Activated T-helper 17 cell treated with anti-CD3 and anti-CD28 coated beads, Interleukin-2, amount 50 U/mL, for 72 hours (primary cell): ENCODE measurements around the gene MYLK. TPM values are rescaled to one million over a fixed set of nuclear protein-coding genes. Genes with fewer than 3 reads are reported as not detected.

ENCODE experiments used
- ATAC-seq: fragments of 150-1000 bp; cut with Tn5 transposase; replicated peaks from 2 replicates; pipeline ENCODE4 v1.10.0; 2021; ENCODE audit warnings: mild to moderate bottlenecking, moderate library complexity
- H3K27ac Mint-ChIP-seq: one replicate; pipeline ENCODE4 v1.8.0; 2022; ENCODE audit warnings: mixed read lengths
- H3K27me3 Mint-ChIP-seq: one replicate; pipeline ENCODE4 v1.8.0; 2022; ENCODE audit warnings: mixed read lengths
- H3K36me3 Mint-ChIP-seq: one replicate; pipeline ENCODE4 v1.8.0; 2022; ENCODE audit warnings: low read depth, mild to moderate bottlenecking, mixed read lengths
- H3K4me1 Mint-ChIP-seq: one replicate; pipeline ENCODE4 v1.8.0; 2022; ENCODE audit warnings: mixed read lengths
- H3K4me3 Mint-ChIP-seq: one replicate; pipeline ENCODE4 v1.8.0; 2022; ENCODE audit warnings: mild to moderate bottlenecking, mixed read lengths
- H3K9me3 Mint-ChIP-seq: one replicate; pipeline ENCODE4 v1.8.0; 2022; ENCODE audit warnings: mixed read lengths
- total RNA-seq, 2 donors: library from RNA; stranded (reverse); gene quantifications; one replicate each; pipeline ENCODE4 v1.2.3, GENCODE V29; 2022

MYLK gene
- total RNA-seq, 2 donors from 2014 or later: 0.17 TPM; not detected in 1

DNA sequence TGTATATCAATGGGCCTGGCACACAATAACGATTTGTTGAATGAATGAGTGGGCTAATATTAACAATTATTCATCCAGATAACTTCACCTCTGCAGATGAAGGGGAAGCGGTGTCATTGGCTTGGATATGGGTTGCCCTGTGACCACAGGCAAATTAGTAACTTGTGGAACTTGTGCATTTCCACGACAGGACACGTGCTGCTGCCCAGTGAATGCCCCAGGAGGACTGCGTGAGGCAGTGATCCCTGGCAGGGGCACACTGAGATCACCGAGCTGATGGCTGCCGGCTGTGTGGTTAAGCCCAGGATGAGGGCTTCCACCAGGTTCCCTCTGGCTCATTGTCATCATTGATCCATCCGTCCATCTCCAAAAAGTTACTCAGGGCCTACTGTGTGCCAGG is 215.2 kb downstream of the MYLK start:
- peaks cover 30% of the 10 kb centered on the region for H3K27me3 Mint-ChIP-seq
- no peak for ATAC-seq
- H3K36me3 Mint-ChIP-seq: no peaks in the 10 kb centered on the region
- H3K27ac Mint-ChIP-seq: no peak overlapping the region
- H3K4me1 Mint-ChIP-seq: no peaks in the 10 kb centered on the region
- H3K9me3 Mint-ChIP-seq: no peaks in the 10 kb centered on the region
- H3K4me3 Mint-ChIP-seq: no peak overlapping the region

DNA sequence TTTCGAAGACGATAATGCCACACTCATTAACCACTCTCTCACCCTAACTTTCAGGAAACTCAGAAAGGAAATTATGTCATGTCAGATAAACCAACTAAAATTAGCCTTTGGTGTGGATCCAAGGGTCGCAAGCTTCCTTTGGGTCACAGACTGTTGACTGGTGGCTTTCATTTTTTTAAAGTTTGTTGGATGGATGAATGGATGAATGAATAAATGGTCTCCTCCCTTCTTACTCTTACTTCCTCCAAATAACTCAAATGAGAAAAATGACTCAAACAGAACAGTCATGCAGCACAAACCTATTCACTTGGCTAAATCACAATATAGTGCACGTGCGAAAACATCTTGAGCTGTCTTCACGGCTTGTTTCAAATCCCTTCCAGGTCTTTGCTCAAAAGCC is 216.3 kb downstream of the MYLK start:
- no peak overlapping the region for H3K4me3 Mint-ChIP-seq
- no peaks in the 10 kb centered on the region for H3K9me3 Mint-ChIP-seq
- H3K27ac Mint-ChIP-seq: no peak overlapping the region
- H3K36me3 Mint-ChIP-seq: no peaks in the 10 kb centered on the region
- no peak for ATAC-seq
- H3K4me1 Mint-ChIP-seq: no peaks in the 10 kb centered on the region
- peaks cover 29% of the 10 kb centered on the region for H3K27me3 Mint-ChIP-seq

DNA sequence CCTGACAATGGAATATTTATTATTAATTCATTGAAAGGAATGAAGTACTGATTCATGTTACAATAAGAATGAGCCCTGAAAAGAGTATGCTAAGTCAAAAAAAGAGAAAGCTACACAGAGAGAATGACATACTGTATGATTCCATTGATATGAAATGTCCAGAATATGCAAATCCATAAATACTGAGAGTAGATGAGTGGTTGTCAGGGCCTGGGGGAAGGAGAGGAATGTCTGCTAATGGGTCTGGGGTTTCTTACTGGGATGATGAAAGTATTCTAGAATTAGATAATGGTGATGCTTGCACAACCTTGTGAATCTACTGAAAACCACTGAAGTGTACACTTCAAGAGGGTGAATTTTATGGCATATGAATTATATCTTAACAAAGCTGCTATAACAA is 219.4 kb downstream of the MYLK start:
- no peak overlapping the region for H3K27ac Mint-ChIP-seq
- no peak for ATAC-seq
- H3K4me3 Mint-ChIP-seq: no peak overlapping the region
- no peaks in the 10 kb centered on the region for H3K4me1 Mint-ChIP-seq
- no peaks in the 10 kb centered on the region for H3K36me3 Mint-ChIP-seq
- peaks cover 27% of the 10 kb centered on the region for H3K27me3 Mint-ChIP-seq
- H3K9me3 Mint-ChIP-seq: no peaks in the 10 kb centered on the region

DNA sequence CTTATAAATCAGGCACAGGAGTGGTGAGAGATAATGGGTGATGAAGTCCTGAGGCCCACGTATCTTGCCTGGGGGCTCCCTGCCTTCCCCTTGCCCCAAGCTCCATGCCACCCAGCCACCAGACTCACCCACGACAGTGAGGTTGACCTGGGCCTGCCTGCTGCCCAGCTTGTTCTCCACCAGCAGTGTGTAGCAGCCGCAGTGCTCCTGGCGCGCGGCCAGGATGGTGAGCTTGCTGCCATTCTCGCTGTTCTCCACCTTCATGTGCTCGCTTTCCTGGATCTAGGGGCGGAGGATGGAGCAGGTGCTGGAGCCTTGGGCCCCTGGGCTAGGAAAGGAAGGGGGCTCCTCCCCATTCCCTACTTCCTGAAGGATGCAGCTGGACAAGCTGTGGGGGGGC is 220.2 kb downstream of the MYLK start:
- Mint-ChIP-seq H3K27ac (no peak overlapping the region), H3K4me1 (no peaks in the 10 kb centered on the region), H3K27me3 (peaks cover 25% of the 10 kb centered on the region), H3K4me3 (no peak overlapping the region), H3K9me3 (no peaks in the 10 kb centered on the region), H3K36me3 (no peaks in the 10 kb centered on the region)
- no peak for ATAC-seq

DNA sequence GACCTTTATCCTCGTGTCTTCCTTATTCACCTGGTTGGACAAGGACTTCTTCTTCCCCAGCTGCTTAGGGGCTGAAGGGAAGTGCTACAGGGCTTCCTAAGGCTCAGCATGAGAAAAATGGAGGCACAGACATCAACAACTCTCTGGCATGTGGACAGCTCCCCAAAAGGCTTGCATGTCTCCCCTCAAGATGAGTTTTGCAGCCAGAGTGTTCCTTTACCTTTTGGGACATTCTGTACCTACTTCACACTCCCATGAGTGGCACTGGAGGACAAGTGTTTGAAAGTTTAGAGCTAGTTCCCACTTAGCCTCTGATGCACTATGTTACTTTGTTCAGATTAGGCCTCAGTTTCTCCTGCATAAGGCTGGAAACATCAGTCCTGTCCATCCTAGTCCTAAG is 222.2 kb downstream of the MYLK start:
- peaks cover 2% of the 10 kb centered on the region for H3K9me3 Mint-ChIP-seq

DNA sequence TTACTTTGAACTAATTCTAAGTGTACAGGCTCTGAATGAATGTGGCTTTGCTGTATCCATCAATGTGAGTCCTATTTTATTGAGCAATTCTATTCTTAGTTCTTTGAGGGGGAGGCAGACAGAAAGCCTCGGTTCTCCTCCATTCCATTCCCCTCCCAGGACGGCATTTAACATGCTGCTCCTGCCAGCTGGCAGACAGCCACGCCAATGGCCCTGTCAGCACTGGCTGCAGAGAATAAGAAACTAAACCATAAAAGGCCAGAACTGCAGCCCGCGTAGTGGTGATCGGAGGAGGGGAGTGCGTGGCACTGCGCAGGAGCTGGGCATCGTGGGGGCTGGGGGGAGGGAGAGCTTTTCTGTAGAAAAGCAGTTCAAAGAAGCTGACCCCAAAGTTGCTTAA is 223.2 kb downstream of the MYLK start:
- peaks cover 7% of the 10 kb centered on the region for H3K9me3 Mint-ChIP-seq
- H3K36me3 Mint-ChIP-seq: no peaks in the 10 kb centered on the region
- no peak overlapping the region for H3K27ac Mint-ChIP-seq
- H3K4me3 Mint-ChIP-seq: no peak overlapping the region
- no peak for ATAC-seq
- peaks cover 23% of the 10 kb centered on the region for H3K27me3 Mint-ChIP-seq
- no peaks in the 10 kb centered on the region for H3K4me1 Mint-ChIP-seq

More for the DNA sequence above, 222.2 kb downstream of the MYLK start:
- no peaks in the 10 kb centered on the region for H3K4me1 Mint-ChIP-seq
- no peak overlapping the region for H3K4me3 Mint-ChIP-seq
- ATAC-seq: no peak
- H3K27me3 Mint-ChIP-seq: peaks cover 28% of the 10 kb centered on the region
- no peaks in the 10 kb centered on the region for H3K36me3 Mint-ChIP-seq
- no peak overlapping the region for H3K27ac Mint-ChIP-seq

DNA sequence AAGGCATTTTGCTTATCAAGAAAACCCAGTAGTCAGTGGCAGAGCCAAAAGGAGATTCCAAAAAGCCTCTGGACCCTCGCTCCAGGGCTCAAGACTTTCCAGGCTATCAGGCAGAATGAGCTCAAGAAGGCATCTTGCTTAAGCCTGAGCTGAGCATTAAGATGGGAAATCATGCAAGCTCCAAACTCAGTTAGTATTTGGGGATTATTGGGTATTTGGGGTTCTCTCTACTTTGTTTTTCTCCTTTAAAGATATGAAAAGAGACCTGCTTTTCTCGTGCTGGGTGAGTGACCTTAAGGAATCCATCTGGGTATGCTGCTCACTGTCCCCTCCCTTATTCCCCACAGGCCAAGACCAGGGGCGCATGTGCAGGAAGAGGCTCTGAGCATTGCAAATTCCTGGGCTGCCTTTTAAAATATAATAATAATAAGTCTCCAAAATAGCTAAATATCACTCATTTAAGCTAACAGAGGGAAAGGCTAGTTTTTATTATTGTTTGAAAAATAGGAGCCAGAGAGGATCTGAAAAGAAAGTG is 223.9 kb downstream of the MYLK start:
- no peak for ATAC-seq
- Mint-ChIP-seq H3K4me3 (no peak overlapping the region), H3K27me3 (peaks cover 23% of the 10 kb centered on the region), H3K27ac (no peak overlapping the region), H3K9me3 (peaks cover 7% of the 10 kb centered on the region), H3K36me3 (no peaks in the 10 kb centered on the region), H3K4me1 (no peaks in the 10 kb centered on the region)

DNA sequence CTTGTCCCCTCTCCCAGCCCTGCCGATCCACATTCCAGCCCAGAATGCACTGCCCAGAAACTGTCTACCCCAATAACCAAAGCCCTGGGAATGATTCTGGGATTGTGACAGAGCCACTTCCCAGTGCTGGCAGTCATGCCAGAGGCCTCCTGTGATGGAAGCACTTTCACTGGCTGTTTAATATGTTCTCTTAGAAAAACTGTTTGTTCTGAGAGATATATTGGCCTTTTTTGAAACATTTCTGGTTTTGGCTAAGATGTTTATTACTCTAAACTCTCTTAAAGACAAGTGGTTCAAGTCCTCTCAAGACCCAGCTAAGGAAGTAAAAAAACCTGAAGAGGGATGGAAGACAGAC is 225.3 kb downstream of the MYLK start:
- no peaks in the 10 kb centered on the region for H3K36me3 Mint-ChIP-seq

DNA sequence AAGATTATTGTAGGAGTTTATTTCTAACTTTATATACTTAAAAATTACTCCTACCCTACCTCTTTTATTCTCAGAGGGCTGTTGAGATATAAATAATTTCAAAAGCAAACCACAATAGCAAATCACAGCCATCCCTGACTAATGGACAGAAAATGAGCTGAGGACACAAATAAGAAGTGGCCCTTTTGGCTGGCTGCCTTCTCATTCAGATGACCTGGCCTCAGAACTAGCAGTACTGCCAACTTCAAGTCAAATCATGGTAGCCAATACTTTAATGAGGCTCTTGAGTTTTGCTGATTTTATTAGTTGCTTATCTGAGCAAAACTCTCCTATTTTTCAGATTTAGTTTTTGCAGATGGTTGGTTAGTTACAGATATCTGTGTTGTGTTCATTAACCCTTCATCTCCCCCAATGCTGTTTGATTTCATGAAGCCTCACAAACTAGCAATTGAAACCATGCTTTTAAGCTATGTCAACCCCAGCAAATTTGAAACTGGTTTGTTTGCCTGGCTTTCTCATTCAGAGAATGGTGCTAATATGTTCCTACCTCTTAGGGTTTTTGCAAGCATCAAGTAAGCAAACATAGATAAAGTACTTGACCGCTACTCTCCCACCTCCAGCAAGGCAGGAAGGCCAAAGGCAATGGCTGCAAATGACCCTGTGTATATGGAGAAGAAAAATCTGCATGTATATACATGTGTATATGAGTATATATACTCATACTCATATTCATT is 225.8 kb downstream of the MYLK start:
- no peaks in the 10 kb centered on the region for H3K36me3 Mint-ChIP-seq
- no peak for ATAC-seq
- peaks cover 7% of the 10 kb centered on the region for H3K9me3 Mint-ChIP-seq
- no peak overlapping the region for H3K27ac Mint-ChIP-seq
- H3K4me3 Mint-ChIP-seq: no peak overlapping the region
- H3K27me3 Mint-ChIP-seq: peaks cover 18% of the 10 kb centered on the region
- no peaks in the 10 kb centered on the region for H3K4me1 Mint-ChIP-seq

More for the DNA sequence above, 225.3 kb downstream of the MYLK start:
- ATAC-seq: no peak
- H3K9me3 Mint-ChIP-seq: peaks cover 7% of the 10 kb centered on the region
- peaks cover 20% of the 10 kb centered on the region for H3K27me3 Mint-ChIP-seq
- no peak overlapping the region for H3K27ac Mint-ChIP-seq
- no peak overlapping the region for H3K4me3 Mint-ChIP-seq
- H3K4me1 Mint-ChIP-seq: no peaks in the 10 kb centered on the region

DNA sequence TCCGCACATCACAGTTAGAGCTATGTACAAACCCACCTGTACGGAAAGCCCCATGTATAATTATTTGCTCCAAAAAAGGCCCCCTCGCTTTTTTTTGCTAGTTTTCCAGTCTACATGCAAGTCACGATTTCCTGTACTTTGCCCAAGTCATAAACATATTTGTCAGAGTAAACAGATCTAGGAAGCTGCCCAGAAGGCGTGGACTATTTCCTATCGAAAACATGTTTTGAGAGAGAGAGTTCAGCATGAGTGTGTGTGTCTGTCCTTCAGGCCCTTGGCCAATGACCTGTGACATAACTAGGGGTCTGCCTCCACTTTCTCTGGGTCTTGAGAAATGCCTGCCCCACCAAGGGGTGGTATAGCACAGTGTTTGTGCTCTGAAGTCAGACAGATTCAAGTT is 226.6 kb downstream of the MYLK start:
- Mint-ChIP-seq H3K4me3 (no peak overlapping the region), H3K9me3 (peaks cover 7% of the 10 kb centered on the region), H3K4me1 (no peaks in the 10 kb centered on the region), H3K27ac (no peak overlapping the region), H3K36me3 (no peaks in the 10 kb centered on the region), H3K27me3 (peaks cover 14% of the 10 kb centered on the region)
- ATAC-seq: no peak

DNA sequence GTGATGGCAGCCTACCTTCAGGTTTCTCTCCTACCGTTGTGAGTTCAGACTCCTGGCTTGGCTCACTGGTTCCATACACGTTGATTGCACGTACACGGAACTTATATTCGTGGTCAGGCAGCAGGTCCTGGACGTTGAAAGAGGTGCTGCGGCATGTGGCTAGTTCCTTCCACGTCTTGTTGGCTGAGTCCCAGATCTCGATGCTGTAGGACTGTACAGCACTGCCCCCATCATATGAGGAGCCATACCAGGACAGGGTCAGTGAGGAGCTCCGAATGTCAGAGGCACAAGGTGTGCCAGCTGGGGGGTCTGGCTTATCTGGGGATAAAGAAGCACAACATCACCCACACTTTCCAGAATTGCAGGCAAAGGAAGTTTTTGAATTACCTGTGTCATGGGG is 227.0 kb downstream of the MYLK start:
- Mint-ChIP-seq H3K27ac (no peak overlapping the region), H3K27me3 (peaks cover 14% of the 10 kb centered on the region), H3K4me1 (no peaks in the 10 kb centered on the region), H3K9me3 (peaks cover 7% of the 10 kb centered on the region), H3K4me3 (no peak overlapping the region), H3K36me3 (no peaks in the 10 kb centered on the region)
- ATAC-seq: no peak

DNA sequence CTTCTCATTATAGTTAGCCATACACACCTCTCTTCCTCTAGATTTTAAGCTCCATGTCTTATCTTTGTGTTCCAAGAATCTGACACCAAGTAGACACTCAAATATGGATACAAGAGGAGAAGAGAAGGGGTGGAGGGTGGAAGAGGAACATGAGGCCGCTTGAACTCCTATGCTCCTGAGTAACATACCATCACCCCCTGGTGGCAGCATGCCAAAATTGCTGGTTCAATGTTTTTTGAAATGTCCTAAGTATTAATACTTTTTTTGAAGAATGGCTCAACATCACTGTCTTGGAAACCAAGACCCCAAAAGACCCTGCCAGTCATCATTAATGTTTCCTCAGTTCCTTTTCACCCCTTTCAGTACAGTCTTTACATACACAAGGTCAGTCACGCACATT is 227.4 kb downstream of the MYLK start:
- Mint-ChIP-seq H3K27me3 (peaks cover 14% of the 10 kb centered on the region), H3K4me3 (no peak overlapping the region)
- ATAC-seq: no peak

DNA sequence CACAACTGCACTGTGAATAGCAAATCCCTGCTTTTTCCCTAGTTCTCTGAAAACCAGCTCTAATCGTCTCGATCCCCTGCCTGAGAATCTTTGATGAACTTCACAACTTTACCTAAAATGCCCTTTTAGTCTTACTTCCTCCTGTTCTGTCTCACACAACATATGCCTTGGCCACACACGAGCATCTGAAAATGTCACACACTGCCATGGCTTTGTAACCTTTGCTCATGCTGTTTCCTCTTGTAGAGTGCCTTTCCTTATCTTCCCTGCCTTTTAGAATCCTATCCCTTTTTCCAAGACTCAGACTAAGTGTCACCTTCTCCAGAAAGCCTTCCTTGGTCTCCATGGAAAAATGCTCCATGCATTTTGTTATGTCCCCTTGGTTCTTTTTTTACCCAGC is 227.9 kb downstream of the MYLK start:
- Mint-ChIP-seq H3K36me3 (no peaks in the 10 kb centered on the region), H3K27ac (no peak overlapping the region), H3K27me3 (peaks cover 10% of the 10 kb centered on the region), H3K4me1 (no peaks in the 10 kb centered on the region), H3K4me3 (no peak overlapping the region), H3K9me3 (peaks cover 7% of the 10 kb centered on the region)
- no peak for ATAC-seq

More for the DNA sequence above, 227.4 kb downstream of the MYLK start:
- Mint-ChIP-seq H3K9me3 (peaks cover 7% of the 10 kb centered on the region), H3K36me3 (no peaks in the 10 kb centered on the region), H3K4me1 (no peaks in the 10 kb centered on the region), H3K27ac (no peak overlapping the region)

DNA sequence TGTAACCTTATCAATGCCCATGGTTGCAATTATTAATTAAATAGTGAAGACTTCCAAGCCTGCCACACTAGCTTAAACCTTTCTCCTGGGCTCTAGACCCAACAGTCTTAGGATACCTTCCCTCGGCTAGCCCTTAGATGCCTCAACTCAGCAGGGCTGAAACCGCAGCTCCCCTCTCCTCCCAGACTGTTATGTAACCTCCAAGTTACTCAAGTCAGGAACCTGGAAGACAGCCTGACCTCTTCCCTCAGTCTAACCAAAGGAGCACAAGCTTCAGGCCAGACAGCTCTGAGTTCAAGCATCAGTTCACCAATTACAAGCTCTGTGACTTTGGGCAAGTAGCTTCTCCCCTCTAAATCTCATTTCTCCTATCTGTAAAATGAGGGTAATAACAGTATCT is 228.7 kb downstream of the MYLK start:
- no peak overlapping the region for H3K27ac Mint-ChIP-seq
- H3K36me3 Mint-ChIP-seq: no peaks in the 10 kb centered on the region
- H3K27me3 Mint-ChIP-seq: peaks cover 5% of the 10 kb centered on the region
- H3K9me3 Mint-ChIP-seq: peaks cover 7% of the 10 kb centered on the region
- ATAC-seq: no peak
- no peaks in the 10 kb centered on the region for H3K4me1 Mint-ChIP-seq
- H3K4me3 Mint-ChIP-seq: no peak overlapping the region

DNA sequence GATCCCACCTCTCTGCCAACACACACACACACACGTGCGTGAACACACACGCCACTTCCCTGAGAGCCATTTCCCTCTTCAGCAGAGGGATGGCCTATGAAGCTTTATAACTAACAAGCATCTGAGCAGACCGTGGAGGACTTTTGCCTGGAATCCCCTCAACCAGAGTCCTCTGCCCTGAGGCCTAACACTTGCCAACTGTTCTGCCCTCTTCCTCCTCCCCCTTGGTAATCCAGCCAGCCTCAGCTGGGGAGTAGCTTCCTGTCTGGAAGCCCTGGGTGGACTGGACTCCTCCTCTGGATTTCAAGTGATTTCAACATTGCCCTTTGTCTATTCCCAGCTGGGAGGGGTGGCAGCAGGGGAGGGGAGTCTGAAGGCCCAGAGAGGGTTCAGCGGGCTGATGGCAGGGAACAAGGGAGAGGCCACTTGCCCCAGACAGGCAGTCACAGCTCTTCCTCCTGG is 230.9 kb downstream of the MYLK start:
- Mint-ChIP-seq H3K9me3 (peaks cover 7% of the 10 kb centered on the region), H3K36me3 (no peaks in the 10 kb centered on the region), H3K4me3 (no peak overlapping the region), H3K27ac (no peak overlapping the region), H3K27me3 (no peaks in the 10 kb centered on the region), H3K4me1 (no peaks in the 10 kb centered on the region)
- no peak for ATAC-seq
